Forelimb muscle (tissue), 1 donor: Measurements from ENCODE around the gene COL24A1. TPM values are rescaled to one million over a fixed set of nuclear protein-coding genes. Genes with fewer than 3 reads are reported as not detected.
"Not testable (repeated sequence)": the region's sequence is repeated elsewhere in the genome, so short reads cannot be mapped to it uniquely, and the experiment has no call there.

ENCODE experiments used
- DNase-seq: peaks from one replicate; pipeline ENCODE4 v3.0.0-alpha.2; 2013; ENCODE audit warnings: low read depth
- polyA plus RNA-seq: library from polyadenylated mRNA; unstranded; fragments of 120-200 nt; gene quantifications from one replicate; pipeline ENCODE4 v1.2.1, GENCODE V29; 2013; ENCODE audit not compliant: insufficient read length

Gene COL24A1
- polyA plus RNA-seq, 1 donor: 5.5 TPM

DNA sequence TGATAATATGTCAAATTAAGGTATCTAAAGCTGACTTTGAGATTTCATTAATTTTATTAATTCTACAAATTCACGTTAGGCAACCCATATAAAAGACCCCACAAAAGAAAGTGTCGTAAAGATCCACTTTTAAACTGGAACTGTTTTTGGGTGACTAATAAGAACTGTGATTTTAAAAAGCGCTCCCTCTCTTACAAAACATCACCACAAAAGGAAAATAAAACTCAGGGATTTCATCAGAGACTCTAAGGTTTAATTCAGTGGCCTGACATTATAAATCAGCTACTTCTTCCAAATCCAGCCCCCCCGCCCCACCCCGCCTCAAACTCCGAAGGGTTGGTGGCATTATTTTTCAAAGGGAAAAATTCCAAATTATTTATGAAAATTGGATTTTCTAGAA, 2.7 kb downstream of the COL24A1 start:
- DNase-seq: no peak

DNA sequence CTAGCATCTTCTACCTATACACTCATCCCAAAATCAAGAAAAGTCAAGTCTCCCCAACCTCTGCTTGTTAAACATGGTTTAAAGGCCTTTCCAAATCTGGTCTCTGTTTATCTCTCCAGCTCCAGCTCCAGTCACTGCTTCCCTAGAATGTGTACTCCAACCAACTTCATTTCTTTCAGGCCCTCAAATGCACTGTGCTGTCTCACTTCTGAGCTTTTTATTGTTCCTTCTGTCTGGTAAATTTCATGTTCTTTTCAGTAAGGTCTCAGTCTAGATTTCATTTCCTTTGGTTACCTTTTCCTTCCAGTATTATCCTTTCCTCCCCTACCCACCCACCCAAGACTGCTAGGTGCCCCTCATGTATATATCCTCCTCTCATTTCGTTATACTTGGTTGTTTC, 3.7 kb downstream of the COL24A1 start:
- no peak for DNase-seq

DNA sequence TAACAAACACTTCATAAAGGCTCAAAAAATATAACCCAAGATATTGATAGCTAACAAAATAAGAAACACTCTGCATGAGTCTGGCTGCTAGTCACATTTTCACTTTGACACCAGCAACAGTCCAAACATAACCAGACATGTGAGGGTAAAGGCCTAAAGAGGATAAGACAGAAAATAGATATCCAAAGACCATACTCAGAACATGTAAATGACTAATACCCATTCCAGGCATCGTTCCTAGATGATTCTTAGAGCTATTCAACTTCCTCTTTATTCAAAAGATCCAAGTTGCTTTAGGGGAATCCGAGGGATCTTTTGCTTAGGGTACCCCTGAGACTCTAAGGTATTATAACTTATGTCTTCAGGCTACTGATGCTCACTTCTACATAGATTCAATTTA, 5.1 kb downstream of the COL24A1 start:
- no peak for DNase-seq

DNA sequence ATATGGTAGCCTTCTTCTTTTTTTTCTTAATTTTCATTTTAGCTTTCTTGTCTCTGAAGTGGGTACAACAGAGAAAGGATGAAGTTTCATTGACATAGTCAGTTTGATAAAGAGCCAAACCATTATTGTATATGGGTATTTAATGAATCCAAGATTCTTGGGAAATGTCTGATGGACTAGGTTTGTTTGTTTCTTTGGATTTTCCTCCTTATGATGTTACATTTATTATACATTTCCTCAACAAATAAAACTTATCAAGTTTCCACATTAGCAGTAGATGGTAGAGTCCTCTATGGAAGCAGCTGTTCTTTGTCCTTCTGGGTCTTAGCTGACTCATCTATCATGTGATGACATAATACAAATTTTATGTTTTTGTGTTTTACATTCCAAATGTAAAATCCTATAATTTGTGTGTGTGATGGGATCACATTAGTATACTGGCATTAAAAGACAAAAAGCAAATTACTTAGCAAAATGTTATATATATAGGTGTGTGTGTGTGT, 6.0 kb downstream of the COL24A1 start:
- DNase-seq: no peak

DNA sequence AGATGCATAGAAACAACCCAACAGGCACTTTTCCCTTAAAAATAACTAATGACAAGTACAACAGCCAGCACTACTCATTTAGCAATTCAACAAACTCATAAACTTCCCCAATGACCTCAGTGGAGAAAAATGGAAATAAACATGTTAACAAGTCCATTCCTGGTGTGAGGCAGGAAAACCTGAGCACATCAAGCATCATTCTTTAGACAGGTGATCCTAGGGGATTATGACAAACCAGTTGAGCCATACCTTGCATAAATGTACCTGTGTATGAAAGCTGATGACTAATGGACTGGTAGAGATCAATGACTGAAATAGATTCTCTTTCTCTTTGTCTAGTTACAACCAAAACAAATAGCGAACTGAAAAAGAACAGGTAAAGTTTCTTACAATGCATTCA, 7.0 kb downstream of the COL24A1 start:
- no peak for DNase-seq

DNA sequence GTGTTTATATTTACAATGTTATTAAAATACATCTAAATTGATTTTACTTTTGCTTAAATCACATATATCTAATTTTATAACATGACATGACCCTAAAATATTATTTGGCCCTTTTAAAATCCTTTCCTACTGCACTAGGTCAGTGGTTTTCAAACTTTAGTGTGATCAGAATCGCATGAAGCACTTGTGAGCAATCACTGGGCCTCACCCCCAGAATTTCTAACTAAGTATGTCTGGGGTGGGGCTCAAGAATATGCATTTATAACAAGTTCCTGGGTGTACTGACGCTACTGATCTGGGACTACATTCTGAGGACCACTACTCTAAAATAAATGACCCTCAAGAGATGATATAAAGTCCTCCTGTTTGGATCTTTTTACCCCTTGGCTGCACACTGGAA, 8.8 kb downstream of the COL24A1 start:
- DNase-seq: no peak

DNA sequence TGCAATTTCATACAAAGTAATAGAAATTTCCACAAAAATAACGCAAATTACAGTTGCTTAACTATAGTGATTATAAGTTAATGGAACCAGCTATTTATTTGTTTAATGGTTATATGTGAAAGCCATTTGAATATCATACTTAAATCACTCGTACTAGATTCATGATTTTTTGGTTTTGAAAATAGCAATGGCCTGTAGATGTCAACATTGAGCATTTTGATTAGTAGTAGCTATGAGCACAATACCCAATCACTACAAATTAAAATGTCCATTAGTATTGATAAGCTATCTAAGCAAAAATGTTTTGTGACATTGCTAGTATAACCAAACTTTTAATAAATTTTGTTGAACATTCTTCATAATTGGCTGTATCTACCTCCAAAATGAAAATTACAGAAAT, 10.0 kb downstream of the COL24A1 start:
- no peak for DNase-seq

DNA sequence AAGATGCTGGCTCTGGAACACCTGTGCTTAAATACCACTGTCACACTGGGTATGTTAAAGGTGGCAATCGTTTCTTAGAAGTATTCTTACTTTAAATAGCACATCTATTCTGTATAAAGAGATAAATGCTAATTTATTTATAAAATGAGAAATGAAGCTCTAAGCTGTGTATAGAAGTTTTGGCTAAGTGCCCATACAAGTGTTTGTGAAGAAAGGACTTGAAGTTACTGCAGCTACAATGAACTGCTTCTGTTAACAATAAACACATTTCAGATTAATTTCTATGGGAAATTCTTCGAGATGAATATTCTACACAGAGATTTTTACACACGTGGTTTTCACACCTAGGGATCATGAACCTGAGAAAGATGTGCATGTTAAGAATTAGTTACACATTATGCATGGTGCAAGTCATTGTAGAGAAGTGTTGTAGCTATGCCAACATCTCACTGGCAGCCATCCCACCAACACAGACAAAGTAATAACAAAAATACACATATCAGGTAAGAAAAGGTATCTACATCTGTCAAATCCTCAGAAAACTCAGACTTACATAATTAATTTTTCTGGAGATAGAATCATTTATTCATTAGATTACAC, 16.2 kb downstream of the COL24A1 start:
- no peak for DNase-seq

DNA sequence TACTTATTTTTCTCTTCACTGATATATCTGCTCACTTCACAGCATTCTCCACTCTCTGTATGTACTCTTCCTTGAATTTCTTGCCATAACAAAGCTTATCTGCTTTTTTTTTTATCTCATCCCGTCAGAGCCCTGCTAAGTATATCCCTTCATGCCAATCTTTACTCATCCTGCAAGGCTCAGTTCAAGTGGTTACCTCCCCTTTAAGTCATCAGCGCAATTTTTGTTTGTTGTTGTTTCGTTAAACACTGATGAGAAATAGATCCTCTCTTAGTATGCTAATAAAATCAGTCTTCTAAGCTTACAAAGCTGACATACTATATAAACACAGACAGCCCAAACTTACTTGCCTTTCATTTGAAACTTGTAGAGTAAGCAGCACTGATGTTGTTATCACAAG, 17.8 kb downstream of the COL24A1 start:
- no peak for DNase-seq

DNA sequence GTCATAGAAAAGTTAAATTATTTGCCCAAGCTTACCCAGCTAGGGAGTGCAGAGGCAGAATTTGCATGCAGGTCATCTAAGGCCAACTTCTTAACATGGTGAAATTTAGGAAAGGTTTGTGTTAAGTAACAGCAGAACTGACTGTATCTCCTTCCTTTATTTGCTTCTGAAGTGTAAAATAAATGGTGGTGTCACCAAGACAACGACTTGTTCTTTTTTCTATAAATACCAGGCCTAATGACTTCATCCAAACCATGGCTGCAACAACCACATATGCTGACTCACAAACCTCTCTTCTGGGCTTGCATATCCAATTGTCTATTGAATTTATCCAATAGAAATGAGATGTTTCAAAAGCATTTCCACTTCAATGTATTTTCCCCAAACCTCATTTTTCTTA, 19.1 kb downstream of the COL24A1 start:
- no peak for DNase-seq

DNA sequence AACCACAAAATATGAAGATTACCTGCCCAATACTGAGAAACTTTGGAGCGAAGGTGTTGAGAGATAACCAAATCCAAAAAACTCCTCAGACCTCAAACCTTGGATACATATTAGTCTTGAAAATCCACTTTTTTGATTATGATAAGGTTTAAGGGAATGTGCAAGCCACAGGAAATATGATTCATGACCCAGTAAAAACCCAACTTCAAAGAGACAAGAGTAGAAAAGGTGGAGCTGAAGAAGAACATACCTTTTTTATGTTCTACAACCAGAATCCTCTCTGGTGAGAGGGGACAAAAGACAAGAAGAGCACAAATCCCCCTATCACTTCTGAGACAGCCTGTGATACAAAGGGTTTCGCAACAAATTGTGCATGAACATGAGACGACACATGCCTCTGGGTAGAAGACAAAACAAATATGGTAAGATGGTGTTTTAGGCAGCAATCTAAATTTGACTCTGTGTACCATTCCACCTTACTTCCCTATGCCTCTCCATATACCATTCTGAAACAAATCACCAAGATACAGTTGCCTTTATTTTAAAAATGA, 37.3 kb downstream of the COL24A1 start:
- DNase-seq: no peak

DNA sequence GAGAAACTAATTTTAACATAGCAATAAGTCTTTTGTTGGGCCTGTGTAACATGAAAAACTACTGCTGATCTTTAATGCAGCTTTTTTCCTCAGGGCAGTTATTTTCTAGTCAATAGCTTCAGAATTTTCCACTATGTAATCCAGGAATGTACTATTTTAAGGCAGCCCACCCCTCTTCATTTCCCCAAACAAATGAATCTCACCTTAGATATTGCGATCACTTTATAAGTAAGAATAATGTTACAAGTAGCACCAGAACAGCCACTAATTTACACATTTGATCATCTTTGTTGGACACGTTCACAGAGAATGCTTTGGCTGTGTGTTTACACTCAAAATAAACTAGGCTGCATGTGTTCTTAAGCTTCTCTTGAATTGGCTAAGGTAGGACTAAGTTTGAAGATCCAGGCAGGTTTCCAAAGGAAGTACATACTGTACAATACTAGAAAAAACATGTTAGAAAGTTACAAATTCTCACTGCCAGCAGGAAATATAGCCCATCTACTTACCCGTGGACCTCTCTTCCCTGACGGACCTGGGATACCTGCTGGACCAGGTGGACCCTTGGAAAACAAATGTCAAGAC, 41.7 kb downstream of the COL24A1 start:
- peak; percentile 43 for DNase-seq

DNA sequence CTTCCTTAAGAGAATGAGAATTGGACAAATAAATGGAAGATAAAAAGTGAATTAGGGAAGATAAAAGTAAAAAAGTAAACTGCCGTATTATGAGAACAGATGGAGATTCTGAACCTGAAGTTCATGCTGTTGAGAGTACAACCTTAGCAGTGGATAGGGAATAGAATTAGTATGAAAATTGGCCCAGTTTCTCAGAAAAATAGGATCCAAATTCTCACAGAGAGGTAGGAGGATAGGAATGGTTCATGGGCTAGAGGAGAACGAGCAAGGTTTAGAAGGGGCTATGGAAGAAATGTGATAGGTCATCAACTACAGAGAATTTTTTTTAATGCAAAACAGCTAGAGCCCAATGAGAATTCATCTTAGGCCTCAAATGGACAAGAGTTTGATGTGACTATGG, 42.3 kb downstream of the COL24A1 start:
- DNase-seq: no peak

DNA sequence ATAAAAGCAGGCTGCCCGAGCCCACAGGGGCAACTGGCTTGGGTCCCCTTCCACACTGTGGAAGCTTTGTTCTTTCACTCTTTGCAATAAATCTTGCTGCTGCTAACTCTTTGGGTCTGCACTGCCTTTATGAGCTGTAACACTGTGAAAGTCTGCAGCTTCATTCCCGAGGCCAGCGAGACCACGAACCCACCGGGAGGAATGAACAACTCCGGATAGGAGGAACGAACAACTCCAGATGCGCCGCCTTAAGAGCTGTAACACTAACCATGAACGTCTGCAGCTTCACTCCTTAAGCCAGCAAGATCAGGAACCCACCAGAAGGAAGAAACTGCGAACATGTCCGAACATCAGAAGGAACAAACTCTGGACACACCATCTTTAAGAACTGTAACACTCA, 45.0 kb downstream of the COL24A1 start:
- DNase-seq: not testable (repeated sequence)

DNA sequence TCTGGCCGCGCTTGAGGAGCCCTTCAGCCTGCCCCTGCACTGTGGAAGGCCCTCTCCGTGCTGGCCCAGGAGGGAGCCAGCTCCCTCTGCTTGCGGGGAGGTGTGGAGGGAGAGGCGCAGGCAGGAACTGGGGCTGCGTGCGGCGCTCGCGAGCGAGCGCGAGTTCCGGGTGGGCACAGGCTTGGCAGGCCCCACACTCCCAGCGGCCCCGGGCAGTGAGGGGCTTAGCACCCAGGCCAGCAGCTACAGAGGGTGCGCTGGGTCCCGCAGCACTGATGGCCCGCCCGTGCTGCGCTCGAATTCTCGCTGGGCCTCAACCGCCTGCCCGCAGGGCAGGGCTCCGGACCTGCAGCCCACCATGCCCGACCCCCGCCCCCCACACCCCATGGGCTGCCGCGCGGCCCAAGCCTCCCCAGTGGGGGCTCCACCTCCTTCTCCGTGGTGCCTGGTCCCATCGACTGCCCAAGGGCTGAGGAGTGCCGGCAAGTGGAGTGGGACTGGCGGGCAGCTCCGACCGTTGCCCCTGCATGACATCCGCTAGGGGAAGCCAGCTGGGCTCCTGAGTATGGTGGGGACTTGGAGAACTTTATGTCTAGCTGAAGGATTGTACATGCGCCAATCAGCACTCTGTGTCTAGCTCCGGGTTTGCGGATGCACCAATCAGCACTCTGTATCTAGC, 46.0 kb downstream of the COL24A1 start:
- no peak for DNase-seq

DNA sequence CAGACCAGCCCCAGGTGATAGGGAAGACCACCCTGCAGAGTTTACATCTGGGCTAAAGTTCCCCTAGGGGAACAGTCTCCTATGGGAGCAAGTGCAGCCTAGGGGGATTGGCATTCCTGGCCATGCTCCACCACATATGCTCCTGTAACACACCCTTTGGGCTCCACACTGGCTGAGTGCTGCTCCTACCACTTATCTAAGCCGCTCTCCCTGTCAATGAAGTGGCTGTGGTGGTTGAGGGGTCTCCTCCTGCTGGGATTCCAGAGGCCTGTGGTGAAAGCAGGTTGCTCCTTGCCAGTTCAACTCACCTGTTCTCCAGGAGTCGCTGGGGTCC, 51.1 kb downstream of the COL24A1 start:
- DNase-seq: no peak

DNA sequence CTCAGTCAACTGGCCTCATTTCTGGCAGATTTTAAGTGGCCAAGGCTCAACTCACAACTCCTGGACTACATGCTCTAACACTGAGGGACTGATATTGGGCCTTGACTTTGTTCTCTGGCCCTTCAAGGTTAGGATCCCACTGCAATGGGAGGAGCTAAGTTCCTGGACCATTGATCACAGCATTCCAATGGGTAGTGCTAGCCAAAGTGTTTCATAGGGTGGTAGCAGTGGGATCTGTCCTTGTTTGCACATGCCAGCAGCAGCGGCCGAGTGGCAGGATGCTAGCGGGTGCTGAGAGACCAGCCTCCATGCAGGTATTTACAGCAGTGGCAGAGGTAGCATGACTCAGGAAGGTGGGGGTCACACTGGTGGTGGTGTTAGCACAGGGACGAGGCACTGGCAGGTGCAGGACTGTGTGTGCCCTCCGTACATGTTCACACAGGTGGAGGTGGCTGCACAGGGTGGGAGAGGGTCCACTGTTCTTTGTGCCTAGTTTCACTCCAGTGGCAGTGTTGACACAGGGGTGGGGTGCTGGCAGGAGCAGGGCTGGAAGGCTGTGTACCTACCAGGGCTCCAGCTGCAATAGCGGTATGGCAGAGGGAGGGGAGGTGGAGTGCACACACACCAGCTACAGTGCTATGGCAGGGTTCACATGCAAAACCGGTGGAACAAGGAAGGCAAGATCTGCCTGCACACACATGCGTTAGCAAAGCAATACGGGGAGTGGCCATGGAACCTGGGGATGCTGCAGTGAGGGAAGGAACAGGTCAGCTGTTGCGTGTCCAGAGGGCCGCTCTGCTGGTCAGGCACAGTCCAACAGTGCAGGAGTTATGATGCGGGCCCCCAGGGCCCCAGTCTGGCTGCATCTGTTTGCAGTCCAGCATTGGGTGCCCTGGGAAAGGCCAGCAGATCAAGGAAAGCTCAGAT, 51.7 kb downstream of the COL24A1 start:
- DNase-seq: no peak

DNA sequence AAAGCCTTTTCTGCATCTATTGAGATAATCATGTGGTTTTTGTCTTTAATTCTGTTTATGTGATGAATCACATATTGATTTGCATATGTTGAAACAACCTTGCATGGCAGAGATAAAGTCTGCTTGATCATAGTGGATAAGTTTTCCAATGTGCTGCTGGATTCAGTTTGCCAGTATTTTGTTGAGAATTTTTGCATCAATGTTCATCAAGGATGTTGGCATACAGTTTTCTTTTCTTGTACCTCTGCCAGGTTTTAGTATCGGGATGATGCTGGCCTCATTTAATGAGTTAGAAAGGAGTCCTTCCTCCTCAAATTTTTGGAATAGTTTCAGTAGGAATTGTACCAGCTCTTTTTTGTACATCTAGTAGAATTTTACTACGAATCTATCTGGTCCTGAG, 55.0 kb downstream of the COL24A1 start:
- DNase-seq: no peak

DNA sequence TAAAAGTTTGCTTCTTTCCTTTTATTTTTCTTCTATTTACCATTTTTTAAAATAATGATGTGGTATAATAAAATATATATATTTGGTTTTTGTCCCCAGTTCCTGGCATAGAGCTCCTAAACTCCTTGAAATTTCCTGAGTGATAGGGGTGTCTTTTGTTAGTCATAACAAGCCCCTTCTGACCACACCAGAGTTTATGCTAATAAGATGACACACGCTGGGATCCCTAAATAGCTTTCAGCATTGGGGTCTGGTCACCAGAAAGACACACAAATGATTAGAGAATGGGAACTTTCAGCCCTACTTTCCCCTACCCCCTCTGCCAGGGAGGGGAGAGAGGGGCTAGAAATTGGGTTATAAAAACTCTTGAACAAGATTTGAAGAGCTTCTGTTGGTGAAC, 56.2 kb downstream of the COL24A1 start:
- no peak for DNase-seq

DNA sequence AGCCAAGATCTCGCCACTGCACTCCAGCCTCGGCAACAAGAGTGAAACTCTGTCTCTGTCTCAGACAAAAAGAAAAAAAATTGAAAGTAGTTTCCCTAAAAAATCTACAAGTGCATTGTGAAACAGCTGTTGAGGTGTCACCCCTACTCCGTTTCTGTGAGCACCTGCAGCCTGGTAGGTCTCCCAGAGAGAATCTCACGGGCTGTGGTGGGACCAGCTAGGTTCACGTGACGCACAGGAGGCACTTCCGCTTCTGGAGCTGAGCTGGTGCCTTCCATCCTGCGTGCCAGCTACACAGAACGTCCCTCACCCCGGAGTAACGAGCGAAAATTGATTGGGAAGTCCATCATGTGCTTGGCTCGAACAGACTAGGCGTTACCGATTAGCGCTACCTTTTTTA, 66.8 kb downstream of the COL24A1 start:
- DNase-seq: no peak

DNA sequence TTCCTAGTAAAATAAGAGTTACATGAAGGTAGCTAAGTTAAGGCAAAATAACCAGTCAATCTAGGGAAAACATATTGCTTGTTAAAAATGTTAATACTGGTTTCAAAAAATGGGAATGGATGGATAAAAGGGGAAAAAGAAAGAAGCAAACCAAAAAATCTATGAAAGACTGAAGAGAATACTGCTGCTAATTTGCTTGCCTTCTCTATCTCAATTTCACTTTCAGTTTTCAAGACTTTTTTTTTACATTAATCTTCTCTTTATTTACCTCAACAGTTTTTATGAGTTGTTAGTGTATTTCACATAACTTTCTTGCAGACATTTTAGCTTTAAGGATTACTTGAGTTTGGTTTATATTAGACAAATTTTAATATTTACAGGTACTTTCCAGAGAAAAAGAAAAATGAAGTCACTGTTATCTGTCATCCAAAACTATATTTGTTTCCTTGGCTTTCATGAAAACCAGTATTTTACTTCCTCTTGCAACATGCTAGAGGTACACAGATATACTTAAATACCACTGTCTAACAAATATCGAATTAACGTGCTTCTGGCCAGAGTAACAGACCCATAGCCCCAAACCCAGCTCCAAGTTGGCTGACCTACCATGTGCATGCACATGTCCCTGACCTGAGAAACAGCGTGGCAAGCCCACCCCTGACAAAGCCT, 70.7 kb downstream of the COL24A1 start:
- no peak for DNase-seq

DNA sequence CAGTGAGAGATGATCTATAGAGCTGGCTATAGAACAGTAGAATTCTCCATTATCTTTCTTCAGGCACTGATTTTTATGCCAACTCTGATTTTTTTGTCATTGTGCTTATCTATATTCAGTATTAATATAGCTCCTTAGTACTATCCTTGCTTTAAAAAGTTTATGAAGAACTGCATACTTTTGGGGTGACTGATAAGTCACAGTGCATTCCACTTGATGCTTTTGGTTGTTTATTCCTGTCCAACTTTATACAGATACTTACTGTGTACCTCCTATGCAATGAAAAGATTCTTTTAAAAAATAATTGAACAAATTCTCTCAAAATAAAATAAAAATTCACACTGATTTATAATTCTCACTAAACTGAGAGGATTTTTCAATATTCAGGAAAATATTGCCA, 71.6 kb downstream of the COL24A1 start:
- no peak for DNase-seq
